BE2C (cell line): ENCODE measurements around the gene GGCT.
A peak's percentile ranks its signal among the peaks of the same experiment; 100 is the strongest.
"Not testable (repeated sequence)": the region's sequence is repeated elsewhere in the genome, so short reads cannot be mapped to it uniquely, and the experiment has no call there.

Source experiments
- DNase-seq: peaks from one replicate; pipeline ENCODE4 v3.0.0-alpha.2; 2020
- H3K27me3 ChIP-seq: fragments of 250-450 bp; sonication (Bioruptor Pico); 2 replicates; pipeline ENCODE4 v1.5.1; 2020; ENCODE audit warnings: mild to moderate bottlenecking
- H3K36me3 ChIP-seq: fragments of 250-450 bp; sonication (Bioruptor Pico); 2 replicates; pipeline ENCODE4 v1.5.1; 2020; ENCODE audit warnings: mild to moderate bottlenecking
- H3K4me1 ChIP-seq: fragments of 250-450 bp; sonication (Bioruptor Pico); 2 replicates; pipeline ENCODE4 v1.5.1; 2020
- H3K4me3 ChIP-seq: 2 replicates; pipeline ENCODE4 v1.5.1; 2011; ENCODE audit warnings: low read depth, low read length
- H3K9me3 ChIP-seq: fragments of 250-450 bp; sonication (Bioruptor Pico); 2 replicates; pipeline ENCODE4 v1.5.1; 2020
- TF ChIP-seq, protein P1 (sequence below): IDR thresholded peaks from 2 replicates; pipeline ENCODE4 v1.5.1; 2012; ENCODE audit warnings: mild to moderate bottlenecking, low read depth, low read length

GGCT gene

DNA sequence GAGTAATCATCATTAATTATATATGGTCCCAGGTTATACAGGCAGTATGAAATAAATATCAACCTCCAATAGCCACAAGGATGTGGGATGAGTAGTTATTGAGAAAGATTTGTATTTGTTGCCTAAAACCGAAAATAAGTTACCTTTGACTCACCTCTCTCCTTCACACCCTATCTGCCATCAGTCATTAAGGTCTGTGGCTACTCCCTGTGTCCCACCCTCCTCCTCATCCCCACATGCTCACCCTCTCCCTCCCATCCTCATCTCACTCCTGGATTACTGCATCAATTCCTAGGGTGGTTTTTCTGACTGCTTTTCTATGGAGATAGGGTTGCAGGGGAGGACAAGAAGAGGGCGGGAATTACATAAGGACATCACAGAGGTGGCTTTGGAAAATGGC, 9.1 kb upstream of the GGCT start:
- H3K9me3 ChIP-seq, result no peaks in the 10 kb centered on the region
- H3K27me3 ChIP-seq, result no peaks in the 10 kb centered on the region
- H3K36me3 ChIP-seq, result no peaks in the 10 kb centered on the region
- peaks cover 22% of the 10 kb centered on the region for H3K4me1 ChIP-seq
- TF ChIP-seq, protein P1, sequence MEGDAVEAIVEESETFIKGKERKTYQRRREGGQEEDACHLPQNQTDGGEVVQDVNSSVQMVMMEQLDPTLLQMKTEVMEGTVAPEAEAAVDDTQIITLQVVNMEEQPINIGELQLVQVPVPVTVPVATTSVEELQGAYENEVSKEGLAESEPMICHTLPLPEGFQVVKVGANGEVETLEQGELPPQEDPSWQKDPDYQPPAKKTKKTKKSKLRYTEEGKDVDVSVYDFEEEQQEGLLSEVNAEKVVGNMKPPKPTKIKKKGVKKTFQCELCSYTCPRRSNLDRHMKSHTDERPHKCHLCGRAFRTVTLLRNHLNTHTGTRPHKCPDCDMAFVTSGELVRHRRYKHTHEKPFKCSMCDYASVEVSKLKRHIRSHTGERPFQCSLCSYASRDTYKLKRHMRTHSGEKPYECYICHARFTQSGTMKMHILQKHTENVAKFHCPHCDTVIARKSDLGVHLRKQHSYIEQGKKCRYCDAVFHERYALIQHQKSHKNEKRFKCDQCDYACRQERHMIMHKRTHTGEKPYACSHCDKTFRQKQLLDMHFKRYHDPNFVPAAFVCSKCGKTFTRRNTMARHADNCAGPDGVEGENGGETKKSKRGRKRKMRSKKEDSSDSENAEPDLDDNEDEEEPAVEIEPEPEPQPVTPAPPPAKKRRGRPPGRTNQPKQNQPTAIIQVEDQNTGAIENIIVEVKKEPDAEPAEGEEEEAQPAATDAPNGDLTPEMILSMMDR, result no peak
- H3K4me3 ChIP-seq, result no peak overlapping the region
- no peak for DNase-seq

DNA sequence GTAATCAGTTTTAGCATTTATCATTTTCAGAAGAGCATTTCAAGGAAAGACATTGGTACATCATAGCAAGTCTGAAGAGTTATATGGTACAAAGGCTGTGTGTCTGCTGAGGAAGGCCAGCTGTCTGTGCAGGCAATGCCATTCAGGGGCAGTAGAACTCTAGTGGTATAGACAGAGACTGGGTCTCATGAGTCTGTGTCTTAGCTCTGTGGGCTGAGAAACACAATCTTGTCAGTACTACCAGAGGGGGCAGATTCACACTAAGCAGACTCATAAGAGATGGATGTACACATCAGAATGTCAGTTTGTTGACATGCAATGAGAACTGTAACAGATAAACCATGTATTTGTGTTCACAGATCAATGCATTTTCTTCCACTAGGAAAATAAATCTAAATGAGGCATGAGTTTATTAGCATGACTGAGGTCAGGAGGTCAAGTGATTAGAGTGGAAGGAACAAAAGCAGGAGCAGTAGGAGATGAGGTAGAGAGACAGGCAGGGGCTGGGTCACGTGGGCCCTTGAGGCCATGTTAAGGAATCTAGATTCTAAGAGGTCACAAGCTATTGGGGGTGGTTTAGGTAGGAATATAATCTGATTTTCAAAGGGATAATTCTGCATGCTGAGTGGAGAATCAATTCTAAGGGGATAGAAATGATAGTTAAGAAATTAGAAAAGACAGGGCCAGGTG, 7.5 kb upstream of the GGCT start:
- no peak overlapping the region for H3K4me3 ChIP-seq
- no peaks in the 10 kb centered on the region for H3K36me3 ChIP-seq
- TF ChIP-seq, protein P1, result peak; percentile 10; the same call in 1 of the 2 replicates
- H3K9me3 ChIP-seq, result 0 out of 2 replicates have a peak, but pooled peaks cover 4% of the 10 kb centered on the region
- H3K4me1 ChIP-seq, result peaks cover 22% of the 10 kb centered on the region
- no peak for DNase-seq
- H3K27me3 ChIP-seq, result no peaks in the 10 kb centered on the region

DNA sequence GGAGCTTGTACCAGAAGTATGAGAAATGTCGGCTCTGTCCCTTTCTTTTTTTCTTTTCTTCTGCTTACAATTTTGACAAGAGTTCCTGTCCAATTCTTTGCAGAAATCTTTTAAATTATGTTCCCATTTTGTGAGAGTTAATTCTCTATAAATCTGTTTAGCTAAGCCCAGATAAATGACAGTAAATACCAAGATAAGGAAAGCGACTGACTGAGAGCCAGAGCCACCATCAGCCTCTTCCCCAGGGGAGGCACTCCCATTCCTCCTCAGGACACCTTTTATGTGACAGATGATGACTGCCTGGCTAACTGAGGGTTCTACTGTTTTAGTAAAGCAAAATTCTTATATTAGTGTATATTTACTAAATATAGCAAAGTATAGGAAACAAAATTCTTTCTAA, 6.9 kb upstream of the GGCT start:
- DNase-seq, result peak; percentile 50
- H3K4me3 ChIP-seq, result no peak overlapping the region
- TF ChIP-seq, protein P1, result no peak
- 0 out of 2 replicates have a peak, but pooled peaks cover 4% of the 10 kb centered on the region for H3K9me3 ChIP-seq
- peaks cover 22% of the 10 kb centered on the region for H3K4me1 ChIP-seq
- no peaks in the 10 kb centered on the region for H3K27me3 ChIP-seq
- H3K36me3 ChIP-seq, result no peaks in the 10 kb centered on the region

DNA sequence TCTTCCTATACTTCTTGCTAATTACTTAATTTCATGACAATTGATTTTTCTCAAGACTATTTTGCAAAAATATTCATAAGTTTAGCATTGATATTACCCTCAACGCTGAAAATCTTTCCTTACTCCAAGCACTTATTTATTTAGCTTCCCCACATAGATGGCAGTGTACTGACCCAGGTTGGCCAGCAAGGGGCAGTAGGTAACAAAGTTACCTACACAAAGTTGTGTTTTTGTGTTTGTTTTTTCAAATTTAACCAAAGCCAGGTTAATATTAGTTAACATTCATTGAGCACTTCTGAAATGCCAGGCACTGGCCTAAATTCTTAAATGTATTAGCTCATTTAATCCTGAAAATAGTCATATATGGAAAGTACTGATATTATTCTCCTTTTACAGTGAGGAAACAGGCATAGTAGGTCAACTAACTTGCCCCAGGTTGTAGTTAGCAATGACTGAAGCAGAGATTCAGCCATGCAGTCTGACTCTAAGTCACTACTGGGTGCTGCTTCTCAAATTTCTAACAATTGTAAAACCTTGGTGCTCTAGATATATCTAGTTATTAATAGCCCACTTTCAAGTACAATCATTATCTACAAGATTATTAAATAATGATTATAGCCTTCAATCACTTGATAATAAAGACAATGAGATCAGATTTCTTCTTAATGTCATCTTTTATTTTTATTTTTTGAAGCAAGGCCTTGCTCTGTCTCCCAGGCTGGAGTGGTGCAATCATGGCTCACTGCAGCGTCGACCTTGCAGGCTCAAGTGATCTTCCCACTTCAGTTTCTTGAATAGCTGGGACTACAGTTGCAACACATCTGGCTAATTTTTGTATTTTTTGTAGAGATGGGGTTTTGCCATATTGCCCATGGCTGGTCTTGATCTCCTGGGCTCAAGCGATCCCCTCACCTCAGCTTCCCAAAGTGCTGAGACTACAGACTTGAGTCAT, 5.8 kb upstream of the GGCT start:
- no peaks in the 10 kb centered on the region for H3K27me3 ChIP-seq
- H3K4me1 ChIP-seq, result peaks cover 22% of the 10 kb centered on the region
- no peaks in the 10 kb centered on the region for H3K36me3 ChIP-seq
- DNase-seq, result peak; percentile 49
- no peak overlapping the region for H3K4me3 ChIP-seq
- TF ChIP-seq, protein P1, result peak; percentile 83
- 0 out of 2 replicates have a peak, but pooled peaks cover 4% of the 10 kb centered on the region for H3K9me3 ChIP-seq

DNA sequence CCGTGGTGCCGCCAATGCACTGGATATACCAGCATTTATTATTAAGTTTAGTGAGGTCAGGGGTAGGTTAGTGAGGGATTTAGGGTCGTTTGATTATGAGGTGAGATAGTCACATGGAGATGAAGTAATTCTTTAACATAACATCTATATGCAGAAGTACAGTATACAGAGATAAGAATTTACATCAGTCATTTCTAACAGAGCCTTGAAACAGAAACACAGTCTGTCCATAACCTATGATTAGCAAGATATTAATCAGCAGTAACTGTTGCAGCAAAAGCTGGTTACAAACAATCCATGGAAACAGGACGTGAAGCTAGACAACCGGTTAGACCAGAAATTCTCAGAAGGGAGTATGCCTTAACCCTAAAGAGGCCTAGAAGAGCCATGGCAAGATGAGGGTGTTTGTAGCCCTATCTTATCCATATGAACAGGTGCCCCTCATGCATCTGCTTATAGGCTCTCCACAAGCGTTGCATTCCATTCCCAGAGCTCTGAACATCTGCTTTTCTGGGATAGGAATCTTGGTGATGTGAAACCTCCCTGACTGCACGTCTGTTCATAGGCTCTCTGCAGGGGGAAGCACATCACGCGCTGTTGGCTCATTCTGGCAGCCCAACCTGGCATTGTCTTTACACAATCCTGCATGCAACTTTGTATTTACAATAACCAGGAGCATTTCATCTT, 4.7 kb upstream of the GGCT start:
- not testable (repeated sequence) for H3K9me3 ChIP-seq, H3K27me3 ChIP-seq, H3K36me3 ChIP-seq
- peaks cover 22% of the 10 kb centered on the region for H3K4me1 ChIP-seq
- DNase-seq, result peak; percentile 42
- peak overlapping the region; percentile 8; the same call in 1 of the 2 replicates for H3K4me3 ChIP-seq

DNA sequence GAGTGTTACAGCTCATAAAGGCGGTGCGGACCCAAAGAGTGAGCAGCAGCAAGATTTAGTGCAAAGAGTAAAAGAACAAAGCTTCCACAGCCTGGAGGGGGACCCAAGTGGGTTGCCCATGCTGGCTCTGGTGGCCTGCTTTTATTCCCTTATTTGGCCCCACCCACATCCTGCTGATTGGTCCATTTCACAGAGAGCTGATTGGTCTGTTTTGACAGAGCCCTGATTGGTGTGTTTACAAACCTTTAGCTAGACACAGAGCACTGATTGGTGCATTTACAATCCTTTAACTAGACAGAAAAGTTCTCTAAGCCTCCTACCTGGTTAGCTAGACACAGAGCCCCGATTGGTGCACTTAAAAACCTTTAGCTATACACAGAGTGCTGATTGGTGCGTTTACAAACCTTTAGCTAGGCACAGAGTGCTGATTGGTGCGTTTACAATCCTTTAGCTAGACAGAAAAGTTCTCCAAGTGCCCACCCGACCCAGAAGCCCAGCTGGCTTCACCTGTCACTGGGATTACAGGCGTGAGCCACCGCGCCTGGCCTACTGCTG, 2.8 kb upstream of the GGCT start:
- not testable (repeated sequence) for H3K9me3 ChIP-seq, H3K27me3 ChIP-seq, H3K4me3 ChIP-seq, DNase-seq, H3K36me3 ChIP-seq
- peaks cover 18% of the 10 kb centered on the region for H3K4me1 ChIP-seq
